DND-41 (cell line): ENCODE data around the gene VWF.

Experiments used
- CTCF ChIP-seq: IDR thresholded peaks from 2 replicates; pipeline ENCODE4 v1.5.1; 2012; ENCODE audit warnings: borderline replicate concordance, low read length, moderate library complexity, mild to moderate bottlenecking; ENCODE audit not compliant: poor library complexity, severe bottlenecking; ENCODE audit errors: extremely low read depth
- EZH2 ChIP-seq: IDR thresholded peaks from 3 replicates; pipeline ENCODE4 v1.6.1; 2012; ENCODE audit warnings: borderline replicate concordance, low read depth, mild to moderate bottlenecking, moderate library complexity, low read length, inconsistent platforms; ENCODE audit not compliant: severe bottlenecking

GRCh38 chr12:5987573-5987972, 136.9 kb downstream of the VWF start:
- TF ChIP-seq CTCF (no peak), EZH2 (no peak)
